Esophagus (tissue), 2 donors: ENCODE results near the gene TMCC3. TPM values are rescaled to one million over a fixed set of nuclear protein-coding genes. Genes with fewer than 3 reads are reported as not detected.

Experiments
- H3K27ac ChIP-seq, 2 donors: one replicate each; pipeline ENCODE4 v1.5.1; 2013; ENCODE audit warnings: low read depth in 2 of 2, mild to moderate bottlenecking in 2 of 2, inconsistent platforms in 1 of 2, low read length in 1 of 2, moderate library complexity in 1 of 2
- H3K27me3 ChIP-seq, 2 donors: one replicate each; pipeline ENCODE4 v1.6.1; 2013; ENCODE audit warnings: low read length in 2 of 2, control low read depth in 1 of 2, mild to moderate bottlenecking in 1 of 2; ENCODE audit not compliant: insufficient read depth in 2 of 2, control insufficient read depth in 1 of 2
- H3K36me3 ChIP-seq, 2 donors: one replicate each; pipeline ENCODE4 v1.6.1; 2013; ENCODE audit warnings: low read length in 1 of 2; ENCODE audit not compliant: control insufficient read depth in 2 of 2, insufficient read depth in 2 of 2
- H3K4me1 ChIP-seq, 2 donors: one replicate each; pipeline ENCODE4 v1.6.1; 2013; ENCODE audit warnings: low read length in 1 of 2; ENCODE audit not compliant: control insufficient read depth in 2 of 2, insufficient read depth in 2 of 2
- H3K4me3 ChIP-seq, 2 donors: one replicate each; pipeline ENCODE4 v1.5.1; 2013; ENCODE audit warnings: low read length in 2 of 2, mild to moderate bottlenecking in 2 of 2, low read depth in 1 of 2, moderate library complexity in 1 of 2
- H3K9me3 ChIP-seq, 2 donors: one replicate each; pipeline ENCODE4 v1.6.1; 2013; ENCODE audit warnings: mild to moderate bottlenecking in 2 of 2, low read depth in 1 of 2, low read length in 1 of 2, moderate library complexity in 1 of 2; ENCODE audit not compliant: control insufficient read depth in 2 of 2, insufficient read depth in 1 of 2
- WGBS, 2 donors: extraction: QIAGEN DNeasy Blood & Tissue Kit; methylation state at CpG; one replicate each; pipeline ENCODE4 v1.1.7; 2013; 5-methylcytosine and 5-hydroxymethylcytosine counted together
- polyA plus RNA-seq, 2 donors: library from polyadenylated mRNA; stranded (reverse); fragments of 200-250 nt; gene quantifications; one replicate each; pipeline ENCODE4 v1.2.3, GENCODE V29; 2013
- donor health status: healthy with polysubstance abuse.
- donor health status: Bipolar disorder and iron deficiency.

TMCC3 gene
- polyA plus RNA-seq, 2 donors: 2.5 to 3.0 TPM

DNA sequence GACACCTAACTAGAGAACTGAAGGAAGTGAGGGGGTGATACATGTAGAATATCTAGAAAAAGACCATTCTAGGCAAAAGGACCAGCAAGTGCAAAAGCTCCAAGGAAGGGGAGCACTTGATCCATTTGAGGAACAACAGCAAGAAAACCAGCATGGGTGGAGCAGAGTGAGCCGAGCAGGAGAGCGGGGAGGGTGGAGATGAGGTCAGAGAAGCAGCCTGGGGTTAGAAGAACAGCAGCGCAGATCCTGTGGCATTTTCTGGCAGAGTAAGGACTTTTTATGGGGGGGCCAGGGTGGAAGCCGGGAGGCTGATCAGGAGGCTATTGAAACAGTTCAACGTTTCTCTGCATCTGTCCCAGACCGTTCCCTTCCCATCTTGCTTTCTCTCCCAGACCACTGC lies 24.5 kb upstream of the TMCC3 start:
- Histone ChIP-seq H3K27me3 (no peaks in the 10 kb centered on the region), H3K9me3 (no peaks in the 10 kb centered on the region), H3K27ac (no peak overlapping the region), H3K4me3 (no peak overlapping the region), H3K36me3 (no peaks in the 10 kb centered on the region), H3K4me1 (peaks cover 3% of the 10 kb centered on the region in 2 donors)
- 30 to 52% methylated on average over 6 of the region's 6 CpGs for WGBS, 2 donors

- Histone ChIP-seq H3K36me3 (no peaks in the 10 kb centered on the region), H3K27me3 (no peaks in the 10 kb centered on the region), H3K27ac (no peak overlapping the region), H3K4me3 (no peak overlapping the region), H3K4me1 (peaks cover 3% of the 10 kb centered on the region in 2 donors), H3K9me3 (no peaks in the 10 kb centered on the region)
- 46 to 51% methylated on average over 2 of the region's 2 CpGs for WGBS, 2 donors
Measured at GRCh38 chr12:94674051-94674451, 23.7 kb upstream of the TMCC3 start.

- Histone ChIP-seq H3K4me3 (no peak overlapping the region), H3K9me3 (no peaks in the 10 kb centered on the region), H3K27me3 (no peaks in the 10 kb centered on the region), H3K36me3 (no peaks in the 10 kb centered on the region), H3K27ac (no peak overlapping the region), H3K4me1 (peaks cover 2 to 3% of the 10 kb centered on the region in 2 donors)
- WGBS, 2 donors: 78 to 86% methylated on average over 4 of the region's 4 CpGs
Measured at GRCh38 chr12:94673496-94673895, 23.1 kb upstream of the TMCC3 start.

DNA sequence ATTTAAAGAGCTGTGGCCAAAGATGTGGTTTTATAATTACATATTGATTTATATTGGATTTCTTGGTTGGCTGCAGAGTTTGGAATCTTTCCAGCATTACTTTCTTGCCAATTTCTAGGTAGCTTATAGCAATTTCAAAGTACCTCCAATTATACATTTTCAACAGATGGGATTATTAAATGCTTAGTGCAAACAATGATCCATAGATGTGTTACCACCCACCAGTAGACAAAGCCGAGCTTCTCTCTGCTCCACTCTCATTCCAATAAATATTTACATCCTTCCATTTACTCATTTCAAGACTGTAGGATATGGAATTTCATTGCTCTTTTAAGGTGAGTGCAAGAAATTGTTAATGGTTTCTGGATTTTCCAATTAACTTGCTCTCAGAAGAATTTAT lies 21.6 kb upstream of the TMCC3 start:
- 52 to 60% methylated on average over 1 of the region's 1 CpG for WGBS, 2 donors
- no peaks in the 10 kb centered on the region for H3K27me3 ChIP-seq
- no peaks in the 10 kb centered on the region for H3K9me3 ChIP-seq
- no peaks in the 10 kb centered on the region for H3K36me3 ChIP-seq
- H3K27ac ChIP-seq: no peak overlapping the region
- H3K4me3 ChIP-seq: no peak overlapping the region
- H3K4me1 ChIP-seq: peaks cover 0 to 3% of the 10 kb centered on the region in 2 donors

- Histone ChIP-seq H3K36me3 (no peaks in the 10 kb centered on the region), H3K27ac (no peak overlapping the region), H3K27me3 (no peaks in the 10 kb centered on the region), H3K9me3 (no peaks in the 10 kb centered on the region), H3K4me3 (no peak overlapping the region), H3K4me1 (peaks cover 0 to 3% of the 10 kb centered on the region in 2 donors)
- whole genome bisulfite sequencing, 2 donors: 87 to 90% methylated on average over 2 of the region's 2 CpGs
Measured at GRCh38 chr12:94670898-94671297, 20.5 kb upstream of the TMCC3 start.

DNA sequence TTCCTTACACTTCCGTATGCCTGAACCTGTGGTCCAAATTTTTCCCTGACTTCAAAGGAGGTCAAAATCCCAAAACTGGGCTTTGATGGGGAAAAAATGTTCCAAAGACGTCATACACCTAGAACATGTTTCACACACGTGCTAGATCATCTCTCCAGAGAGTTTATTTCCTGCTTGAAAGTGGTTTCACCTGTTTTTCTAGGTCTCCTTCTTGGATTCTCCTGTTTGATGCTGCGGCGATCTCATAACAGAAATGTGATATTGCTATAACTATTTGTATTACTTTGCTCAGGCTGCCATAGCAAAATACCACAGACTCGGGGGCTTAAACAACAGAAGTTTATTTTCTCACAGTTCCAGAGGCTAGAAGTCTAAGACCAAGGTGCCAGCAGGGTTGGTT lies 19.7 kb upstream of the TMCC3 start:
- WGBS, 2 donors: 77 to 80% methylated on average over 6 of the region's 6 CpGs

GRCh38 chr12:94667031-94667540 lies 16.7 kb upstream of the TMCC3 start:
- H3K9me3 ChIP-seq: no peaks in the 10 kb centered on the region
- no peaks in the 10 kb centered on the region for H3K36me3 ChIP-seq
- H3K4me3 ChIP-seq: no peak overlapping the region
- 82 to 84% methylated on average over 6 of the region's 6 CpGs for WGBS, 2 donors
- no peaks in the 10 kb centered on the region for H3K27me3 ChIP-seq
- no peaks in the 10 kb centered on the region for H3K4me1 ChIP-seq
- H3K27ac ChIP-seq: no peak overlapping the region

More for the DNA sequence above, 19.7 kb upstream of the TMCC3 start:
- Histone ChIP-seq H3K9me3 (no peaks in the 10 kb centered on the region), H3K4me1 (no peaks in the 10 kb centered on the region), H3K36me3 (no peaks in the 10 kb centered on the region), H3K4me3 (no peak overlapping the region), H3K27ac (no peak overlapping the region), H3K27me3 (no peaks in the 10 kb centered on the region)

GRCh38 chr12:94666158-94666557 lies 15.8 kb upstream of the TMCC3 start:
- H3K4me1 ChIP-seq: no peaks in the 10 kb centered on the region
- WGBS, 2 donors: 79 to 84% methylated on average over 2 of the region's 2 CpGs
- H3K27ac ChIP-seq: no peak overlapping the region
- no peak overlapping the region for H3K4me3 ChIP-seq
- no peaks in the 10 kb centered on the region for H3K27me3 ChIP-seq
- no peaks in the 10 kb centered on the region for H3K36me3 ChIP-seq
- no peaks in the 10 kb centered on the region for H3K9me3 ChIP-seq

DNA sequence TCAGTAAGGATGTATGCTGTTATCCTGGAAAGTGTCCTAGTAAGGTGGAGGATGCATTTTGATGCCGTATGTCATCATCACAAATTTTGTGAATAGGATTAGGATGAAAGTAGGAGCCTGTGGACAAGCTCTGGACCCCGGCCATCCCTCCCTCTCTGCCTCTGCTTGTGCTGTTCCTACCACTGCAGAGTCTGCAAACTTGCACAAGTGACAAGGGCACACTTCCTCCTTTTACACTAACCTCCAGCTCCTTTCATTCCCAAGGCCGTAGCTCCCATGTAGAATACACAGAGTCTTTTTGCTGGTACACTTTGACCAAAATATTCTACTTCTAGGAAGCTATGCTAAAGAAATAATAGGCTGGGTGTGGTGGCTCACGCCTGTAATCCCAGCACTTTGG lies 13.3 kb upstream of the TMCC3 start:
- no peaks in the 10 kb centered on the region for H3K27me3 ChIP-seq
- WGBS, 2 donors: 81 to 89% methylated on average over 4 of the region's 4 CpGs
- H3K27ac ChIP-seq: no peak overlapping the region
- peaks cover 0 to 2% of the 10 kb centered on the region in 2 donors for H3K4me1 ChIP-seq
- H3K4me3 ChIP-seq: no peak overlapping the region
- no peaks in the 10 kb centered on the region for H3K36me3 ChIP-seq
- no peaks in the 10 kb centered on the region for H3K9me3 ChIP-seq

GRCh38 chr12:94663071-94663470 lies 12.7 kb upstream of the TMCC3 start:
- Histone ChIP-seq H3K27me3 (no peaks in the 10 kb centered on the region), H3K36me3 (no peaks in the 10 kb centered on the region), H3K4me3 (no peak overlapping the region), H3K27ac (no peak overlapping the region), H3K4me1 (peaks cover 0 to 2% of the 10 kb centered on the region in 2 donors), H3K9me3 (no peaks in the 10 kb centered on the region)
- 79 to 82% methylated on average over 4 of the region's 4 CpGs for WGBS, 2 donors
